GM19324 (cell line): Measurements from ENCODE around the gene CSTF1.
"Not testable (repeated sequence)": the region's sequence is repeated elsewhere in the genome, so short reads cannot be mapped to it uniquely, and the experiment has no call there.

Experiments
- ATAC-seq: cut with Tn5 transposase; IDR thresholded peaks from one replicate; pipeline ENCODE4 v1.9.1; 2021; ENCODE audit warnings: mild to moderate bottlenecking, moderate library complexity; ENCODE audit not compliant: unreplicated experiment, low FRiP score

Gene CSTF1

GRCh38 chr20:56368351-56369134 lies 23.9 kb upstream of the CSTF1 start:
- ATAC-seq, result no peak

- ATAC-seq, result no peak
Measured at GRCh38 chr20:56369179-56369578, 23.3 kb upstream of the CSTF1 start.

- no peak for ATAC-seq
Measured at GRCh38 chr20:56371977-56372376, 20.5 kb upstream of the CSTF1 start.

DNA sequence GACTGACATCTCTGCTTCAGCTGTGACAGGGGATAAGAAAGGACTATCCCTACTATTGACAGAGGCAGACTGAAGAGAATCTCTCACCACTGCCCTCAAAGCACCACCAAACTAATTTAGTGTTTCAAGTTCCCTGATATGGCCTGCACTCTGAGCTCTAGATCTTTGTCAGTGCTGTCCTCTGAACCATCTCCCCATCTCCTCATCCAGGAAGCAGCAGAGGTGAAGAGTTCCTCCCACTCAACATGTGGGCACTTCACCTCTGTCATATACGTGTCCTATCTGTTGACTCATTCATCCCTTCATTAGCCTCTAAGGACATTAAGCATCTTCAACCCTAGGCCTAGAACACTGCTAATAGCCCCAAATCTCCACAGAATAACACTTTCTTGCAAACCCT lies 19.6 kb upstream of the CSTF1 start:
- no peak for ATAC-seq

DNA sequence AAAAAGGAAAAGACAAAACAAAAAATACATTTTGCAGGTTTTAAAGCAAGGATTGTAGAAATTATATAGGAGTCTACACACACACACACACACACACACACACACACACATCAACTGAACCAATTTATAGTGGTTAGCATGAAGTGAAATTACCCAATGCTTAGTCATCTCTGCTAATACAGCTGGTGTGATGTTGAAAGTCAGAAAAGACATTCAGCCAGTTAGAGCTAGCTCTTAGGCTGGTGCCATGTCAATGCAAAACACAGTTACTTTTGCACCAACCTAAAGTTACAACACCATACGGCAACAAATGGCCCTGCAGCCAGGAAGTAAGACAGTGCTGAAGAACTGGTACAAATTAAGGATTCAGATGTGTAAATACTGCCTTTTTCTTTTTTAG lies 18.5 kb upstream of the CSTF1 start:
- ATAC-seq, result no peak

DNA sequence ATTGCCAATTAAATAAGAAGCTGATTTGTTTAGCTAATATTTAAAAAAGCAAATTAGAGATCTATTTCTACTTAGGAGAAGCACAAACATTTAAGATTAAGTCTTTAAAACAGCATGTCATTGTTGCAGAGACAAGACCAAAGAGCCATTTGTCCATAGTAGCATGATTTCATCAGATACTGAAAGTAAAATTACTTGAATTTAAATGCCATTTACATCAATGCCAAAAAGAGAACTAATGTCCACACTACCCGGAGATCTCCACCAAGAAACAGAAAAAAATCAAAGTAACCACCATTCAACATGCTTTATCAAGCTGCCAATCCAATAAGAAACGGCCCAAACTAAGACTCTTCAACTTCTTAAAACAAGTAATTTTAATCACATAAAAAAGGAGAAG lies 16.1 kb upstream of the CSTF1 start:
- no peak for ATAC-seq

DNA sequence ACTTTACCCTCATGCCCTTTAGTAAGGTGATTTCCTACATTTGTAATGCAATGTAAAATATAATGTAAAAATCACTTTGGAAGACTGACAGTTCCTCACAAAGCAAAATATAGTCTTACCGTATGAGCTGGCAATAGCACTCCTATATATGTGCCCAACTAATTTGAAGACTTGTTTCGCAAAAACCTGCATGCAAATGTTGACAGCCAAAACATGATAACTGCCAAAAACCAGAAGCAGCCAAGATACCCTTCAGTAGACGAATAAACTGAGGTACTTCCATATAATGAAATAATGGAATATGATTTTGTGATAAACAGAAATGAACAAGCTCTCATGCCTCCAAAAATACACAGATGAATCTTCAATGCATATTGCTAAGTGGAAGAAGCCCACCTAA lies 14.1 kb upstream of the CSTF1 start:
- no peak for ATAC-seq

DNA sequence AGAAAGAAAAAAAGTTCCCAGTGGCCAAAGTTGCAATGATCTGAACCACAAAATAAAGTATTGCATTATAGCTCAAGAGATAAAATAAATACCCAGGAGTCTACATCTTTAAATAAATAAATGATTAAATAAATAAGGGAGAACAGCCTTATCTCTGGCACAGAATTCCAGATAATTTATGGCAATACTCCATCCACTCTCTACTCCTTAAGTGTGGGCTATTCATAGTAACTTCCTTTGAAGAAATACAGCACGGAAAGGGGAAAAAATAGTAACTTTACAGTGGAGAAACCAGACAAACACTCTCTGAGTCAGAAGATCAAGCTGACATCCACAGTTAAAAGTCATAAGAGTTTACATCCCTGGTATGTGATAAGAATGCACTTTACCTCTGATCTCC lies 12.1 kb upstream of the CSTF1 start:
- no peak for ATAC-seq

- no peak for ATAC-seq
Measured at GRCh38 chr20:56381501-56381900, 10.9 kb upstream of the CSTF1 start.

DNA sequence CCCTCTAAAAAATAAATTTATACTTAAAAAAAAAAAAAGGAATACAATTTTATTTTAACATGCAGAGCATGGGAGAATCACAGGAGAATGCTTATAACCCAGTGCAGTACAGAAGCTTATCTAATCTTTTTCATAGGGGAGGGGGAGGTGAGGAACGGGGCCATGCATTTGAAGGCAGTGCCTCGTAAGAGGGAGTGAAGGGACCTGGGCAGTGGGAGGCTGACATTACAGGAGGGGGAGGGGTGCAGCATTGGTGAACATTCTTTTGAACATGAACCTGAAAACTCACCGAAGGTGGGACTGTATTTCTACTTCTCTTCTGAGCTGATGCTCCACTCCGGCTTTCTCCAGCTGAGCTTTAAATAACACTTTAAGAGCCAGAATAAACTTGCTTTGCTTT lies 9.7 kb upstream of the CSTF1 start:
- ATAC-seq, result no peak

DNA sequence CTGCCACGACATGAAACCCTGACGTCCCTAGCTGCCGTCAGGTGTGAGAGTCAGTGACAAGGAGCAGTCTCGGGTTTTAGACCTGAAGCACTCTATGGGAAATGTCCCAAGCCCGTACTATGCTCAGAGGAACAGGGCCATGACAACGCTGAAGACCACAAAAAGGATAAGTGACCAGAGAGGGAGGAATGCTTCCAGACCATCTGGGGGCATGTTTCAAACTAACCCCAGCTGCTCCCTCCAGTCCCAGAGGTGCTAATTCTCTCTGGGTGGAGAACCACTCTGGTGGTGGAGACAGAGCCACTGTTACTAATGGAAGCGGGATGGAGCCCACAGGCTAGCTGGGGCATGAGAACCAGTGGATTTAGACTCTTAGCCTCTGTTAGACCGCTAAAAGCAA lies 9.1 kb upstream of the CSTF1 start:
- no peak for ATAC-seq

GRCh38 chr20:56385130-56385529 lies 7.3 kb upstream of the CSTF1 start:
- ATAC-seq, result no peak

DNA sequence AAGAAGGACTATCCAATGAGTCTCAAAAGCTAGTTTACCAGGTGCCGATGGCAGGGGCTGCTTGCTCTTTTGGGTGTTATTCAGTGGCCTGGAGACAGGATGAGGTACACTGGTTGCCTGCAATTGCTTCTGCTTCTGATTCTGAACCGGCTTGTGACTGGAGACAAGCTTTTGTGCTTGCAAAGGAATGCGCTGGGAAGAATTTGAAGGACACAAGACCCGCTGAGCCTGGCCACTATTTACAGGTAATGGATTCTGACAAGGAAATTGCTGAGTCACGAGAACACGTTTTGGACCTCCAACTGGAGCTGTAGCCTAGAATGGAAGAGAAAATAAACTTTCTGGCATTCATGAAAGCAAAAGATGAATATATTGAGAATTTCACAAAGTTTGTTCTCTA lies 6.2 kb upstream of the CSTF1 start:
- no peak for ATAC-seq

DNA sequence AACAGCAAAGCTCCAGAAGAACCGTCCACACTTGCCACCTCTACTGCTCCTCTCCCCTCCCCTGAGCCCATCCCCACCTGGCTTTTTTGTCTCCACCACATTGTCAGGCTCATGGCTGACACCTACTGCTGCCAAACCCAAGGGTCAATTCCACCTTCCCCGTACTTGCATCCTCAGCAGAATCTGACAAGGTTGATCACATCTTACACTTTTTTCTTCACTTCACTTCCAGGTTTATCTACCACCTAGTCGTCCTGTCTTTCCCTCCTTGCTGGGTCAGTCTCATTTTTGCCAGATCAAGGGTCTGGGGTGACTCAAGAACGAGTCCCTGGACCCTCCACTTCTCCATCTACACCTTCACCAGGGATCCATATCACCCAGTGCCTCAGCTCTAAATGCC lies 3.6 kb upstream of the CSTF1 start:
- ATAC-seq, result no peak

DNA sequence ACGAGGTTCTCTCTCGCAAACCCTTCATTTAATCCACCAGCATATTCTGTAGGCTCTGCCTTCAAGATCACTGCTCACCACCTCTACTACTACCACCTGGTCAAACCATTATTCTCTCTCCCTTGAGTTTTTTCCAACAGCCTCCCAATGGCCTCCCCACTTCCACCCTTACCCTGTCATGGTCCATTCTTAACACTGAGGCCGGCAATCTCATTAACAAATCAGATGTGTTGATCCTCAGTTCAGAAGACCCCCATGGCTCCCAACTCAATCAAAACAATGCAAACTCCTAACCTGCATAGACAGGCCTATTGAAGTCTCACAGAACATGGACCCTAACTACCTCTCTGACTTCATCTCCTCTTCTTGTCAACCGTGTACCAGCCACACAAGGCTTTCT lies 2.6 kb upstream of the CSTF1 start:
- ATAC-seq, result no peak

DNA sequence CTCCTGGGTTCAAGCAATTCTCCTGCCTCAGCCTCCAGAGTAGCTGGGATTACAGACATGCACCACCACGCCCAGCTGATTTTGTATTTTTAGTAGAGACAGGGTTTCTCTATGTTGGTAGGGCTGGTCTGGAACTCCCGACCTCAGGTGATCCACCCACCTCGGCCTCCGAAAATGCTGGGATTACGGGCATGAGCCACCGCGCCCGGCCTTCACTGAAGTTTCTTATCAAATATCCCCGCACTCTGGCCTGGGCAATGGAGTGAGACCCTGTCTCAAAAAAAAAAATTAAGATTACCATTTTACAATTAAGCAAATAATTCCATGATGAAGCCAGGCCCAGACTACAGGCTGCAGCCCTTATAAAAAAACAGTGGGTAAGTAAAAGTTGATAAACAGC lies 2.0 kb upstream of the CSTF1 start:
- ATAC-seq, result not testable (repeated sequence)

DNA sequence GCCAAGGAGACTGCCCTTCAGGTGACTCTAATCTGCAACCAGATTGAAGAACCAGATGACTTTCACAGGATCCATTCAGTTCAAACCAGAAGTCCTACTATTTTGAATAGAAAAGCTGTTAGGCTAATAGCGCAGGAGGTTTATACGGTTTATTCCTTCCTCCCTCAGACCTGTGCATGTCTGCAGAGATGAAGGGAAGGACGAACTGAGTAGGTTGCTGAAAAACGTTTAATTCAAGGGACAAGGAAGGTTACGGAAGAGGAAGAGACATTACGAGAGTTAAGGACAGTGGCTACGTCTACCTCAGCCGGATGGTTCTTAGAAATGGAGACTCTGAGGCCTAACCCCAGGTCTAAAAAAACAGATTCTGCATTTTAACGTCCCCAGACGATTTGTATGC lies 1.4 kb upstream of the CSTF1 start:
- no peak for ATAC-seq

DNA sequence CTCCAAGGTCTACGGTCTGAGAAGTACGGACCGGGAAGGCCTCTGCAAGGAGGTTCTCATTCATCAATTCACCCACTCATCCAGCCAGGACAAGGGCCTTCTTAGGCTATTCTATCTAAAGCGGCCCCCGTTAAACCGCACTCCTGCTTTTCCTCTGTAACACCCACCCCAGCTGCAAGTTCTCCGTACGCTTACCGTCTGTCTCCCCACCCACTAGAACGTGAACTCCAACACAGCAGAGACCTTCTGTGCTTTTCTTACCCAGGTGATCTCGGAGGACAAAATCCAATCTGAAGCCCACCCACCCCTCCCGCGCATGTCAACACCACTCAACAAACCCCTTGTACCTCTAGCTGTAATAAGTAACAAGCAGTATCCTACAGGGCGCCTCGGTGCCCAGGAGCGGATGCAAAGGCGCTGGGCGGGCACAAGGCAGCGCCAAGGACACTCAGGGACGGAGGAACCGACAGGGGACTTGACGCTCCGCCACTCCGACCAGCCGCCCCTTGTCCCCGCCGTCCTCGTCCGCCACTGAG lies 781 bp upstream of the CSTF1 start:
- ATAC-seq, result peak; percentile 34

GRCh38 chr20:56392881-56393482 lies 537 bp downstream of the CSTF1 start:
- no peak for ATAC-seq

DNA sequence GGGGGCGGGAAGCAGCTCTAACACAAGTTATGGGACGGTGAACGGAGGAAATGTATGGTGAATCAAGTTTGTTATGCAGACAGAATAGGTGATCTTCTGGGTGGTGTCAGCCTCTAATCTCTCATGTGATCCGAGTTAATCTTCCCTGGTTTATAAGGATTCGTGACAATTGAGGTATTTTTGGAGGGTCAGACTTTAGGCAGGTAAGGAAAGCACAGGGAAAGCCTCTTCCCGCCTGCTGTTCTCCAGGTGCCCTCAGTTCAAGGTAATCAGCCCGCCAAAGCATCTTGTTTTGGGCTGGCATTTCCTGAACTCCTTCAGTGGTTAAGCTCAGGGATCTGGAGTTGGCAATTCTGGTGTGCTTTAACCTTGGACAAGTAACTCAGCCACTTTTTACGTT lies 1.2 kb downstream of the CSTF1 start:
- no peak for ATAC-seq

DNA sequence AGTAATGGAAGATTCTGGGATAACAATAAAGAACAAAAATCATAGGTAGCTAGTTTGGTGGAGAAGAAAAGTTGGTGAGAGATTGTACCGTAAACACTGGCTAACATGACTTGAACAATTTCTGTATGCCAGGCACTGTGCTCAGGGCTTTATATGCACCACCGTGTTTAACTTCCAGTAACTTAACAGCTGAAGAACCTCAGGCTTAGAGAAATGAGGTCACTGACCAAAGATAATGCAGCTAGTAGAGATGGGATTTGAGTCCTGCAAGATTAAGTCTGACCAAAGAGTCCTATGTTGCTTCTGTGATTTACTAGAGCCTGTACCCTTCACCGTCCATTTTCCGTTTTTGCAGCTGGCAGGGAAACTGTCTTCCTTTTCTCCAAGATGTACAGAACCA lies 2.7 kb downstream of the CSTF1 start:
- no peak for ATAC-seq

GRCh38 chr20:56400001-56400640 lies 7.7 kb downstream of the CSTF1 start:
- ATAC-seq, result no peak
